HG03135 (cell line): ENCODE results near the gene MED23.

Experiments
- ATAC-seq: cut with Tn5 transposase; IDR thresholded peaks from one replicate; pipeline ENCODE4 v1.9.1; 2021; ENCODE audit warnings: mild to moderate bottlenecking, moderate library complexity; ENCODE audit not compliant: unreplicated experiment

MED23 gene

DNA sequence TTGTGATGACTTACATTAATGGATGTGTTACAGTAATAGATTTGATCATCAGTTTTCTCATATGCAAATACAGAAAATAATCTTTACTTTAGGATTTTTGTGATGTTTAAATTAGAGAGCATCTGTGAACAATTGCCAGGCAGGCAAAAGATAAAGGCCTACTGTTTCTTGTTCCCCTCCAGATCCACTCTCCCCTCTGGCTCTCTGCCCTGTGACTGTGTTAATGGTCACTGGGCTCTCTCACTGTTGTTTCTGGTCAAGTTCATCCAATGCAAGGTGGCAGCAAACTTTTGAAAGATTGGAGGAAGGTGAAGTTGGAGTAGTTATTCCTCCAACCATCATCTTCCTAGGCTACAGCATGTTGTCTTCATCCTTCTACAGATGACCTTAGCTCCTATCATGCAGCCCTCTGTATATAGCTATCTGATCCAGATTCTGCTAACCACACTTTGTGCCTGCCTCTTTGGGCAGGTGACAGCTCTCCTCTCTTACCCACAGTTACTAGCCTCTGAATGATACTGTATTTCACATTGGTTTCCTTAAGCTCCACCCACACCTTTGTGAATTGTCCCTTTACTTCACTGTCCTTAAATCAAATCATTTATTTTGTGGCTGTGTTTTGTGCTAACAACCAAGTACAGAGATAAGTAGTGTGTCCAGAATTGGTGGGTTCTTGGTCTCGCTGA, 103.9 kb downstream of the MED23 start:
- no peak for ATAC-seq
